SK-N-SH (cell line): Measurements from ENCODE around the gene CLGN. TPM values are rescaled to one million over a fixed set of nuclear protein-coding genes. Genes with fewer than 3 reads are reported as not detected.

Source experiments
- CTCF ChIA-PET: fragments of 300-600, 350-600 bp; formaldehyde crosslinking; extraction: SDS; loops from one replicate; lab custom pipeline; 2021; lab: Yijun Ruan, JAX
- POLR2A ChIA-PET: fragments of 350-600 bp; sonication (Branson Sonifier 250); formaldehyde crosslinking; extraction: SDS; loops from one replicate; lab custom pipeline; 2020; ENCODE audit warnings: antibody characterized with exemption, inconsistent platforms; lab: Yijun Ruan, JAX
- DNase-seq: peaks from one replicate; pipeline ENCODE4 v3.0.0; 2012
- H2AFZ ChIP-seq: fragments of 200-600 bp; sonication (generic); 2 replicates; pipeline ENCODE4 v1.8.1; 2016; ENCODE audit warnings: antibody characterized with exemption, mild to moderate bottlenecking, low read depth
- H3F3A ChIP-seq: fragments of 200-600 bp; sonication (generic); replicated peaks from 2 replicates; pipeline ENCODE3; 2016; ENCODE audit warnings: antibody characterized with exemption, mild to moderate bottlenecking; ENCODE audit not compliant: insufficient read depth
- H3K27ac ChIP-seq, 2 experiments: fragments of 200-500 bp in 1 of 2; fragments of 200-600 bp in 1 of 2; sonication (Bioruptor generic) in 1 of 2; sonication (generic), shearing (Covaris generic) in 1 of 2; 2 replicates each; pipeline versions ENCODE4 v1.5.1 to v1.6.1; 2014 to 2016; ENCODE audit warnings: low read depth in 2 of 2, inconsistent platforms in 1 of 2, low read length in 1 of 2, mild to moderate bottlenecking in 1 of 2, mixed read lengths in 1 of 2
- H3K27me3 ChIP-seq: fragments of 200-600 bp; sonication (generic), shearing (Covaris generic); 2 replicates; pipeline ENCODE4 v1.6.1; 2016; ENCODE audit warnings: mixed run types; ENCODE audit not compliant: insufficient read depth
- H3K36me3 ChIP-seq, 2 experiments: fragments of 200-500 bp in 1 of 2; fragments of 200-600 bp in 1 of 2; sonication (Bioruptor generic) in 1 of 2; sonication (generic) in 1 of 2; replicated peaks in 1 of 2; 2 replicates each; pipeline versions ENCODE3 to v1.5.1; 2014 to 2016; ENCODE audit warnings: low read length in 1 of 2, mild to moderate bottlenecking in 1 of 2; ENCODE audit not compliant: insufficient read depth in 2 of 2, control insufficient read depth in 1 of 2
- H3K4me1 ChIP-seq, 2 experiments: fragments of 200-500 bp in 1 of 2; fragments of 200-600 bp in 1 of 2; sonication (Bioruptor generic) in 1 of 2; sonication (generic), shearing (Covaris generic) in 1 of 2; 2 replicates each; pipeline versions ENCODE4 v1.5.1 to v1.6.1; 2014 to 2016; ENCODE audit warnings: low read depth in 1 of 2, low read length in 1 of 2, mixed run types in 1 of 2; ENCODE audit not compliant: insufficient read depth in 2 of 2, control insufficient read depth in 1 of 2
- H3K4me2 ChIP-seq: fragments of 200-600 bp; sonication (generic), shearing (Covaris generic); 2 replicates; pipeline ENCODE4 v1.6.1; 2017; ENCODE audit warnings: mixed run types
- H3K4me3 ChIP-seq, 2 experiments: fragments of 200-500 bp in 1 of 2; fragments of 200-600 bp in 1 of 2; sonication (Bioruptor generic) in 1 of 2; sonication (generic), shearing (Covaris generic) in 1 of 2; 2 replicates each; pipeline versions ENCODE4 v1.5.1 to v1.8.1; 2014 to 2016; ENCODE audit warnings: low read depth in 2 of 2, inconsistent platforms in 1 of 2, low read length in 1 of 2, mild to moderate bottlenecking in 1 of 2, mixed read lengths in 1 of 2, moderate library complexity in 1 of 2
- H3K79me2 ChIP-seq: fragments of 200-600 bp; sonication (generic); 2 replicates; pipeline ENCODE4 v1.8.1; 2017; ENCODE audit warnings: mild to moderate bottlenecking; ENCODE audit not compliant: insufficient read depth
- H3K9ac ChIP-seq: fragments of 200-600 bp; sonication (generic); 2 replicates; pipeline ENCODE4 v1.6.1; 2017; ENCODE audit warnings: mixed run types
- H3K9me2 ChIP-seq: fragments of 200-600 bp; sonication (generic); 2 replicates; pipeline ENCODE4 v1.6.1; 2017; ENCODE audit warnings: mixed run types
- H3K9me3 ChIP-seq: fragments of 200-600 bp; sonication (generic); 2 replicates; pipeline ENCODE4 v1.6.1; 2017; ENCODE audit warnings: mixed run types, mild to moderate bottlenecking, moderate library complexity
- H4K20me1 ChIP-seq: fragments of 200-600 bp; sonication (generic); 2 replicates; pipeline ENCODE4 v1.6.1; 2017; ENCODE audit warnings: mild to moderate bottlenecking, mixed run types; ENCODE audit not compliant: insufficient read depth
- CTCF ChIP-seq: fragments of 200-600 bp; sonication (generic); IDR thresholded peaks from 2 replicates; pipeline ENCODE4 v1.6.1; 2017; ENCODE audit warnings: antibody characterized with exemption, mild to moderate bottlenecking, moderate library complexity
- ELF1 ChIP-seq: IDR thresholded peaks from 2 replicates; pipeline ENCODE4 v1.4.0; 2012
- FOSL2 ChIP-seq: IDR thresholded peaks from 2 replicates; pipeline ENCODE4 v1.4.0; 2012; ENCODE audit warnings: low read depth, mild to moderate bottlenecking, moderate library complexity, borderline replicate concordance
- FOXJ3 ChIP-seq: sonication (generic); formaldehyde crosslinking; IDR thresholded peaks from 2 replicates; pipeline ENCODE4 v1.5.1; 2020; ENCODE audit warnings: mild to moderate bottlenecking, missing genetic modification reagents
- FOXM1 ChIP-seq: IDR thresholded peaks from 2 replicates; pipeline ENCODE4 v1.4.0; 2012; ENCODE audit warnings: low read depth, mild to moderate bottlenecking
- GABPA ChIP-seq: IDR thresholded peaks from 2 replicates; pipeline ENCODE4 v1.4.0; 2012; ENCODE audit warnings: low read depth, mild to moderate bottlenecking
- GATA2 ChIP-seq: sonication (generic); formaldehyde crosslinking; IDR thresholded peaks from 2 replicates; pipeline ENCODE4 v1.5.0; 2020; ENCODE audit warnings: mild to moderate bottlenecking, missing genetic modification reagents
- IRF3 ChIP-seq: fragments of 150-350 bp; IDR thresholded peaks from 2 replicates; pipeline ENCODE4 v1.6.1; 2016; ENCODE audit warnings: mild to moderate bottlenecking, low read depth, low read length
- MAX ChIP-seq: IDR thresholded peaks from 2 replicates; pipeline ENCODE4 v1.4.0; 2012; ENCODE audit warnings: low read depth
- MEF2A ChIP-seq: IDR thresholded peaks from 2 replicates; pipeline ENCODE4 v1.4.0; 2012; ENCODE audit warnings: low read depth, borderline replicate concordance
- NFIC ChIP-seq: IDR thresholded peaks from 2 replicates; pipeline ENCODE4 v1.4.0; 2012; ENCODE audit warnings: borderline replicate concordance
- NRF1 ChIP-seq: IDR thresholded peaks from 2 replicates; pipeline ENCODE4 v1.6.1; 2012; ENCODE audit warnings: low read depth, mild to moderate bottlenecking, low read length
- RCOR1 ChIP-seq: fragments of 150-350 bp; IDR thresholded peaks from 2 replicates; pipeline ENCODE4 v1.6.1; 2017; ENCODE audit warnings: antibody characterized with exemption, low read length
- RFX5 ChIP-seq: IDR thresholded peaks from 2 replicates; pipeline ENCODE4 v1.6.1; 2012; ENCODE audit warnings: mild to moderate bottlenecking, improper control_type of control experiment, low read length
- RXRA ChIP-seq: IDR thresholded peaks from 2 replicates; pipeline ENCODE4 v1.4.0; 2012; ENCODE audit warnings: low read depth, mild to moderate bottlenecking, borderline replicate concordance
- SIN3A ChIP-seq: IDR thresholded peaks from 2 replicates; pipeline ENCODE4 v1.6.1; 2012; ENCODE audit warnings: low read depth, mild to moderate bottlenecking, low read length, moderate library complexity, borderline replicate concordance
- SMC3 ChIP-seq: IDR thresholded peaks from 2 replicates; pipeline ENCODE4 v1.6.1; 2012; ENCODE audit warnings: low read depth, low read length, improper control_type of control experiment
- TAF1 ChIP-seq: IDR thresholded peaks from 2 replicates; pipeline ENCODE4 v1.6.1; 2012; ENCODE audit warnings: low read depth, mild to moderate bottlenecking, low read length, moderate library complexity, borderline replicate concordance
- TCF12 ChIP-seq: IDR thresholded peaks from 2 replicates; pipeline ENCODE4 v1.4.0; 2012
- TEAD4 ChIP-seq: IDR thresholded peaks from 2 replicates; pipeline ENCODE4 v1.4.0; 2012; ENCODE audit warnings: mild to moderate bottlenecking, borderline replicate concordance; ENCODE audit not compliant: insufficient read depth
- USF1 ChIP-seq: IDR thresholded peaks from 2 replicates; pipeline ENCODE4 v1.4.0; 2012; ENCODE audit warnings: low read depth, borderline replicate concordance
- USF2 ChIP-seq: fragments of 150-350 bp; IDR thresholded peaks from 2 replicates; pipeline ENCODE4 v1.6.1; 2017; ENCODE audit warnings: antibody characterized with exemption, low read length, low read depth, borderline replicate concordance
- YY1 ChIP-seq: IDR thresholded peaks from 2 replicates; pipeline ENCODE4 v1.4.0; 2012; ENCODE audit warnings: low read depth, mild to moderate bottlenecking
- WGBS: methylation state at CpG from one replicate; pipeline ENCODE4 v1.1.6; 2017; ENCODE audit warnings: low lambda C conversion rate; 5-methylcytosine and 5-hydroxymethylcytosine counted together
- polyA plus RNA-seq, 3 experiments: library from polyadenylated mRNA; depleted of rRNA; stranded (reverse); fragments of >200 nt; gene quantifications; 2 replicates each; pipeline ENCODE4 v1.2.3, GENCODE V29; 2012

The CLGN gene
- polyA plus RNA-seq, 1 of the 3 experiments (the other 2 are of a cell fraction): 0.72 TPM

GRCh38 chr4:140363051-140363450 is 64.4 kb downstream of the CLGN start:
- Histone ChIP-seq H4K20me1 (no peaks in the 10 kb centered on the region), H2AFZ (no peak overlapping the region), H3K4me2 (no peak overlapping the region), H3K36me3 (no peaks in the 10 kb centered on the region), H3K27ac (no peak overlapping the region), H3K9me3 (no peaks in the 10 kb centered on the region), H3F3A (peaks cover 10% of the 10 kb centered on the region), H3K4me1 (no peaks in the 10 kb centered on the region; a peak in 1 of 4 replicates), H3K4me3 (no peak overlapping the region), H3K79me2 (no peaks in the 10 kb centered on the region), H3K27me3 (no peaks in the 10 kb centered on the region), H3K9me2 (no peaks in the 10 kb centered on the region), H3K9ac (no peak overlapping the region)
- DNase-seq: no peak
- ChIA-PET CTCF (interaction anchor here (0.7 to 11.0 kb wide), 9 partner anchors 12 to 711 kb away, joined by 3 to 171 read pairs (median 4); partner anchors contain the start of genes ELMOD2 and SCOC), POLR2A (no interaction called here)
- TF ChIP-seq TCF12 (no peak), NFIC (no peak), MEF2A (no peak), RFX5 (no peak), SMC3 (no peak), FOXJ3 (no peak), FOSL2 (no peak), USF2 (no peak), TAF1 (no peak), NRF1 (no peak), TEAD4 (no peak), IRF3 (no peak), SIN3A (no peak), FOXM1 (no peak), MAX (no peak)
- 90% methylated on average over 3 of the region's 3 CpGs for WGBS

- WGBS: 87% methylated on average over 4 of the region's 4 CpGs
- no peak overlapping the region for H3K27ac ChIP-seq
- CTCF ChIA-PET: interaction anchor here (1.0 to 11.0 kb wide), 27 partner anchors 8 to 757 kb away, joined by 3 to 171 read pairs (median 8); partner anchors contain the start of genes CLGN, ELMOD2, SCOC and UCP1
- H3K27me3 ChIP-seq: no peaks in the 10 kb centered on the region; the same call in 1 of the 2 replicates
- no peaks in the 10 kb centered on the region for H4K20me1 ChIP-seq
- no peaks in the 10 kb centered on the region for H3K9me2 ChIP-seq
- H3K9me3 ChIP-seq: no peaks in the 10 kb centered on the region
- no peaks in the 10 kb centered on the region for H3K79me2 ChIP-seq
- H3K4me1 ChIP-seq: no peaks in the 10 kb centered on the region; a peak in 1 of 4 replicates
- no peak for DNase-seq
- H3F3A ChIP-seq: no peaks in the 10 kb centered on the region
- no peak overlapping the region for H3K4me3 ChIP-seq
- TF ChIP-seq USF1 (no peak), GABPA (no peak), NRF1 (no peak), SIN3A (no peak), CTCF (no peak), ELF1 (no peak), FOSL2 (no peak), MAX (no peak), YY1 (no peak), RXRA (no peak), TCF12 (no peak), NFIC (no peak), RCOR1 (no peak), FOXJ3 (no peak), GATA2 (CRISPR knock-in tag) (no peak), RFX5 (no peak)
- TF ChIP-seq, all 33 proteins: peak for 0
- H3K36me3 ChIP-seq: no peaks in the 10 kb centered on the region
- H2AFZ ChIP-seq: no peak overlapping the region
- no peak overlapping the region for H3K4me2 ChIP-seq
- POLR2A ChIA-PET: interaction anchor here (1.3 kb wide), 1 partner anchor 12 kb away, joined by 4 read pairs; the partner anchor contains the start of gene SCOC
- no peak overlapping the region for H3K9ac ChIP-seq
Observed at GRCh38 chr4:140361099-140361498, 66.3 kb downstream of the CLGN start.
